MM.1S (cell line): Measurements from ENCODE around the gene IPO9.

Experiments used
- DNase-seq: peaks from one replicate; pipeline ENCODE4 v3.0.0-alpha.2; 2015
- H2AFZ ChIP-seq: fragments of 300-600 bp; sonication (generic); 2 replicates; pipeline ENCODE4 v1.6.0; 2016; ENCODE audit warnings: antibody characterized with exemption, low read length
- H3F3A ChIP-seq: fragments of 300-600 bp; sonication (generic); 2 replicates; pipeline ENCODE4 v1.6.1; 2016; ENCODE audit warnings: mild to moderate bottlenecking, antibody characterized with exemption, low read length, moderate library complexity, mixed read lengths; ENCODE audit not compliant: insufficient read depth
- H3K27ac ChIP-seq: fragments of 300-600 bp; sonication (generic); 2 replicates; pipeline ENCODE4 v1.5.1; 2016; ENCODE audit warnings: mild to moderate bottlenecking, low read length
- H3K27me3 ChIP-seq: fragments of 300-600 bp; sonication (generic); replicated peaks from 2 replicates; pipeline ENCODE4 v1.6.0; 2016; ENCODE audit warnings: low read length; ENCODE audit not compliant: insufficient read depth
- H3K36me3 ChIP-seq: fragments of 300-600 bp; sonication (generic); replicated peaks from 2 replicates; pipeline ENCODE4 v1.6.1; 2016; ENCODE audit warnings: mild to moderate bottlenecking, low read length, mixed read lengths; ENCODE audit not compliant: insufficient read depth
- H3K4me1 ChIP-seq: fragments of 300-600 bp; sonication (generic); 2 replicates; pipeline ENCODE4 v1.6.1; 2016; ENCODE audit warnings: low read length, mixed read lengths
- H3K4me2 ChIP-seq: fragments of 300-600 bp; sonication (generic); 2 replicates; pipeline ENCODE4 v1.6.0; 2016; ENCODE audit warnings: low read depth, low read length
- H3K4me3 ChIP-seq: fragments of 300-600 bp; sonication (generic); 2 replicates; pipeline ENCODE4 v1.5.1; 2016; ENCODE audit warnings: low read length, mixed read lengths
- H3K79me2 ChIP-seq: fragments of 300-600 bp; sonication (generic); 2 replicates; pipeline ENCODE4 v1.6.1; 2016; ENCODE audit warnings: mixed run types, low read length, mixed read lengths
- H3K9ac ChIP-seq: fragments of 300-600 bp; sonication (generic); 2 replicates; pipeline ENCODE4 v1.6.1; 2016; ENCODE audit warnings: low read length, mixed read lengths
- H3K9me2 ChIP-seq: fragments of 300-600 bp; sonication (generic); replicated peaks from 2 replicates; pipeline ENCODE4 v1.6.1; 2016; ENCODE audit warnings: mild to moderate bottlenecking, low read length, mixed read lengths; ENCODE audit not compliant: insufficient read depth
- H3K9me3 ChIP-seq: fragments of 300-600 bp; sonication (generic); replicated peaks from 2 replicates; pipeline ENCODE4 v1.6.1; 2016; ENCODE audit warnings: mild to moderate bottlenecking, low read length, mixed read lengths; ENCODE audit not compliant: insufficient read depth
- H4K20me1 ChIP-seq: fragments of 300-600 bp; sonication (generic); 2 replicates; pipeline ENCODE4 v1.6.1; 2016; ENCODE audit warnings: mild to moderate bottlenecking, low read length, moderate library complexity, mixed read lengths; ENCODE audit not compliant: insufficient read depth
- CTCF ChIP-seq: fragments of 300-600 bp; sonication (generic); IDR thresholded peaks from 2 replicates; pipeline ENCODE4 v1.5.1; 2016; ENCODE audit warnings: antibody characterized with exemption, low read length, mixed read lengths
- EZH2 ChIP-seq: fragments of 300-600 bp; sonication (generic); optimal IDR thresholded peaks from 2 replicates; pipeline ENCODE3; 2017; ENCODE audit warnings: low read depth, mild to moderate bottlenecking, antibody characterized with exemption, low read length, mixed read lengths
- EZH2phosphoT487 ChIP-seq: fragments of 300-600 bp; sonication (generic); IDR thresholded peaks from 2 replicates; pipeline ENCODE4 v1.6.1; 2018; ENCODE audit warnings: antibody characterized with exemption, low read length

The IPO9 gene

GRCh38 chr1:201870397-201870796 is 41.4 kb downstream of the IPO9 start:
- no peaks in the 10 kb centered on the region for H3F3A ChIP-seq
- no peak overlapping the region for H3K4me2 ChIP-seq
- H4K20me1 ChIP-seq, result no peaks in the 10 kb centered on the region
- no peaks in the 10 kb centered on the region for H3K79me2 ChIP-seq
- no peaks in the 10 kb centered on the region for H3K4me1 ChIP-seq
- no peak overlapping the region for H3K4me3 ChIP-seq
- H3K27me3 ChIP-seq, result no peaks in the 10 kb centered on the region
- TF ChIP-seq EZH2, result no peak
- TF ChIP-seq CTCF, result no peak
- no peak for TF ChIP-seq EZH2phosphoT487
- no peaks in the 10 kb centered on the region for H3K9me2 ChIP-seq
- DNase-seq, result no peak
- H3K9ac ChIP-seq, result no peak overlapping the region
- H3K27ac ChIP-seq, result no peak overlapping the region
- H2AFZ ChIP-seq, result no peak overlapping the region
- H3K36me3 ChIP-seq, result peaks cover 34% of the 10 kb centered on the region; the same call in 1 of the 2 replicates
- H3K9me3 ChIP-seq, result no peaks in the 10 kb centered on the region

- no peak overlapping the region for H3K27ac ChIP-seq
- H3K36me3 ChIP-seq, result peaks cover 20% of the 10 kb centered on the region; the same call in 1 of the 2 replicates
- H3K4me3 ChIP-seq, result no peak overlapping the region
- no peak for DNase-seq
- H3K4me1 ChIP-seq, result no peaks in the 10 kb centered on the region
- no peak overlapping the region for H2AFZ ChIP-seq
- H3K9me2 ChIP-seq, result no peaks in the 10 kb centered on the region
- H3K4me2 ChIP-seq, result no peak overlapping the region
- H4K20me1 ChIP-seq, result no peaks in the 10 kb centered on the region
- no peaks in the 10 kb centered on the region for H3K79me2 ChIP-seq
- no peak overlapping the region for H3K9ac ChIP-seq
- H3K9me3 ChIP-seq, result no peaks in the 10 kb centered on the region
- TF ChIP-seq EZH2phosphoT487, result no peak
- no peak for TF ChIP-seq CTCF
- TF ChIP-seq EZH2, result no peak
- H3K27me3 ChIP-seq, result no peaks in the 10 kb centered on the region
- H3F3A ChIP-seq, result no peaks in the 10 kb centered on the region
Measured at GRCh38 chr1:201874672-201875071, 45.7 kb downstream of the IPO9 start.

GRCh38 chr1:201876148-201876818 is 47.3 kb downstream of the IPO9 start:
- TF ChIP-seq EZH2, result no peak
- TF ChIP-seq CTCF, result peak; percentile 27
- Histone ChIP-seq H3K79me2 (no peaks in the 10 kb centered on the region), H3K36me3 (0 out of 2 replicates have a peak, but pooled peaks cover 9% of the 10 kb centered on the region)

More at GRCh38 chr1:201876148-201876818, 47.3 kb downstream of the IPO9 start:
- H3K4me3 ChIP-seq, result no peak overlapping the region
- no peak for DNase-seq
- no peaks in the 10 kb centered on the region for H3K4me1 ChIP-seq
- no peaks in the 10 kb centered on the region for H3K27me3 ChIP-seq
- H3F3A ChIP-seq, result no peaks in the 10 kb centered on the region
- H3K9ac ChIP-seq, result no peak overlapping the region
- no peak overlapping the region for H3K4me2 ChIP-seq
- no peaks in the 10 kb centered on the region for H4K20me1 ChIP-seq
- H3K27ac ChIP-seq, result no peak overlapping the region
- H3K9me3 ChIP-seq, result no peaks in the 10 kb centered on the region
- H2AFZ ChIP-seq, result no peak overlapping the region
- H3K9me2 ChIP-seq, result no peaks in the 10 kb centered on the region
